Thyroid gland (tissue), 4 donors: ENCODE data around the gene SLC25A13.

Experiments used
- CTCF ChIP-seq, 6 experiments: fragments of 200-600 bp in 3 of 6; fragments of 450-650 bp in 3 of 6; sonication (generic) in 3 of 6; IDR thresholded peaks; one replicate each; pipeline ENCODE4 v1.5.1; 2016 to 2019; ENCODE audit warnings: antibody characterized with exemption in 6 of 6, mild to moderate bottlenecking in 2 of 6, inconsistent platforms in 1 of 6, moderate library complexity in 1 of 6
- POLR2A ChIP-seq, 2 donors: fragments of 450-650 bp; IDR thresholded peaks; one replicate each; pipeline ENCODE4 v1.6.1; 2017; ENCODE audit warnings: antibody characterized with exemption in 2 of 2, mild to moderate bottlenecking in 2 of 2, moderate library complexity in 1 of 2

- TF ChIP-seq CTCF (IDR thresholded peaks at IDR 0.05) = no peak
- no peak for TF ChIP-seq POLR2A (IDR thresholded peaks at IDR 0.05)
Measured at GRCh38 chr7:96228760-96229159, 93.1 kb downstream of the SLC25A13 start.
